GM23338 (cell line): Measurements from ENCODE around the gene MEGF11. TPM values are rescaled to one million over a fixed set of nuclear protein-coding genes. Genes with fewer than 3 reads are reported as not detected.

Experiments used
- ATAC-seq: fragments of 200-7000 bp; cut with Tn5 transposase; 3 replicates; pipeline ENCODE4 v1.9.1; 2020
- DNase-seq: peaks from one replicate; pipeline ENCODE4 v3.0.0-alpha.2; 2015; ENCODE audit warnings: low spot score
- H2AFZ ChIP-seq: fragments of 200-600 bp; sonication (generic); 2 replicates; pipeline ENCODE4 v1.8.0; 2016; ENCODE audit warnings: antibody characterized with exemption, mild to moderate bottlenecking, moderate library complexity
- H3F3A ChIP-seq: fragments of 200-600 bp; sonication (generic); replicated peaks from 2 replicates; pipeline ENCODE4 v1.8.0; 2017; ENCODE audit warnings: antibody characterized with exemption, mixed run types, low read depth
- H3K27ac ChIP-seq: fragments of 200-600 bp; sonication (generic); 2 replicates; pipeline ENCODE4 v1.6.1; 2016; ENCODE audit warnings: low read depth
- H3K27me3 ChIP-seq: fragments of 200-600 bp; sonication (generic); 2 replicates; pipeline ENCODE4 v1.8.0; 2016; ENCODE audit warnings: mild to moderate bottlenecking, mixed run types, moderate library complexity; ENCODE audit not compliant: insufficient read depth
- H3K36me3 ChIP-seq: fragments of 200-600 bp; sonication (generic); 2 replicates; pipeline ENCODE4 v1.8.0; 2016; ENCODE audit warnings: mild to moderate bottlenecking; ENCODE audit not compliant: insufficient read depth
- H3K4me1 ChIP-seq: fragments of 200-600 bp; sonication (generic); 2 replicates; pipeline ENCODE4 v1.8.0; 2016; ENCODE audit warnings: mild to moderate bottlenecking, moderate library complexity; ENCODE audit not compliant: insufficient read depth
- H3K4me2 ChIP-seq: fragments of 200-600 bp; sonication (generic); 2 replicates; pipeline ENCODE4 v1.7.1; 2017; ENCODE audit warnings: mixed run types
- H3K4me3 ChIP-seq: fragments of 200-600 bp; sonication (generic); 2 replicates; pipeline ENCODE4 v1.6.1; 2016; ENCODE audit warnings: mixed run types
- H3K79me2 ChIP-seq: fragments of 200-600 bp; sonication (generic); replicated peaks from 2 replicates; pipeline ENCODE4 v1.8.0; 2017; ENCODE audit warnings: mild to moderate bottlenecking; ENCODE audit not compliant: insufficient read depth
- H3K9me2 ChIP-seq: fragments of 200-600 bp; sonication (generic); 2 replicates; pipeline ENCODE4 v1.8.0; 2017; ENCODE audit not compliant: insufficient read depth
- H4K20me1 ChIP-seq: fragments of 200-600 bp; sonication (generic); replicated peaks from 2 replicates; pipeline ENCODE4 v1.8.0; 2017; ENCODE audit warnings: mild to moderate bottlenecking; ENCODE audit not compliant: insufficient read depth
- H3K27ac Mint-ChIP-seq: 2 replicates; pipeline ENCODE4 v1.8.0; 2020; ENCODE audit warnings: inconsistent platforms, mild to moderate bottlenecking, moderate library complexity, mixed read lengths
- H3K27me3 Mint-ChIP-seq: 3 replicates; pipeline ENCODE4 v1.8.0; 2022; ENCODE audit warnings: low read depth, mild to moderate bottlenecking, moderate library complexity, mixed read lengths, inconsistent platforms; ENCODE audit not compliant: insufficient read depth, poor library complexity
- H3K36me3 Mint-ChIP-seq: 3 replicates; pipeline ENCODE4 v1.8.0; 2021; ENCODE audit warnings: low read depth, mild to moderate bottlenecking, inconsistent platforms, moderate library complexity, mixed read lengths
- H3K4me1 Mint-ChIP-seq: 3 replicates; pipeline ENCODE4 v1.8.0; 2020; ENCODE audit warnings: mild to moderate bottlenecking, inconsistent platforms, mixed read lengths
- H3K4me3 Mint-ChIP-seq: 3 replicates; pipeline ENCODE4 v1.8.0; 2021; ENCODE audit warnings: moderate library complexity, mild to moderate bottlenecking, inconsistent platforms, mixed read lengths
- H3K9me3 Mint-ChIP-seq: 3 replicates; pipeline ENCODE4 v1.8.0; 2020; ENCODE audit warnings: moderate library complexity, mild to moderate bottlenecking, inconsistent platforms, mixed read lengths
- CREB1 ChIP-seq: fragments of 250-450 bp; sonication (Bioruptor Pico); IDR thresholded peaks from 2 replicates; pipeline ENCODE4 v1.5.0; 2020; ENCODE audit warnings: low read depth, mild to moderate bottlenecking, moderate library complexity
- CTCF ChIP-seq, 2 experiments: fragments of 200-600 bp in 1 of 2; sonication (generic) in 1 of 2; conservative IDR thresholded peaks; 2 replicates each; pipeline versions ENCODE4 v1.5.1 to v1.6.1; 2016 to 2017; ENCODE audit warnings: antibody characterized with exemption in 2 of 2, low read depth in 2 of 2, mild to moderate bottlenecking in 2 of 2, moderate library complexity in 1 of 2
- EZH2 ChIP-seq: fragments of 200-600 bp; sonication (generic); IDR thresholded peaks from one replicate; pipeline ENCODE4 v1.8.0; 2017; ENCODE audit warnings: antibody characterized with exemption, mild to moderate bottlenecking, low read depth; ENCODE audit not compliant: unreplicated experiment
- EZH2phosphoT487 ChIP-seq: fragments of 200-600 bp; sonication (generic); IDR thresholded peaks from one replicate; pipeline ENCODE4 v1.8.1; 2018; ENCODE audit warnings: antibody characterized with exemption; ENCODE audit not compliant: unreplicated experiment
- JUNB ChIP-seq: IDR thresholded peaks from one replicate; pipeline ENCODE4 v1.6.1; 2016; ENCODE audit warnings: antibody characterized with exemption; ENCODE audit not compliant: unreplicated experiment
- NANOG ChIP-seq: IDR thresholded peaks from 2 replicates; pipeline ENCODE4 v1.6.1; 2016; ENCODE audit warnings: antibody characterized with exemption, borderline replicate concordance
- POLR2AphosphoS5 ChIP-seq: IDR thresholded peaks from 2 replicates; pipeline ENCODE4 v1.6.1; 2016; ENCODE audit warnings: antibody characterized with exemption, low read depth
- STAT1 ChIP-seq: IDR thresholded peaks from one replicate; pipeline ENCODE4 v1.6.1; 2016; ENCODE audit warnings: antibody characterized with exemption; ENCODE audit not compliant: unreplicated experiment
- ZNF114 ChIP-seq: fragments of 250-450 bp; sonication (Bioruptor Pico); IDR thresholded peaks from 2 replicates; pipeline ENCODE4 v1.5.0; 2020; ENCODE audit warnings: mild to moderate bottlenecking, moderate library complexity
- ZNF331 ChIP-seq: fragments of 250-450 bp; sonication (Bioruptor Pico); IDR thresholded peaks from 2 replicates; pipeline ENCODE4 v1.5.0; 2020; ENCODE audit warnings: low read depth, mild to moderate bottlenecking, moderate library complexity
- ZNF462 ChIP-seq: fragments of 250-450 bp; sonication (Bioruptor Pico); IDR thresholded peaks from 2 replicates; pipeline ENCODE4 v1.5.0; 2020; ENCODE audit warnings: mild to moderate bottlenecking, moderate library complexity
- polyA plus RNA-seq: library from polyadenylated mRNA; unstranded; fragments of >200 nt; fragmentation: Nextera tagmentation; extraction: Ambion mirVana; gene quantifications from 2 replicates; pipeline ENCODE4 v1.2.1, GENCODE V29; 2016
- total RNA-seq: library from RNA; depleted of rRNA; stranded (reverse); fragments of >200 nt; shearing (Covaris generic); gene quantifications from 2 replicates; pipeline ENCODE4 v1.2.3, GENCODE V29; 2014
- TF ChIP-seq, protein P1 (sequence below): IDR thresholded peaks from 2 replicates; pipeline ENCODE4 v1.6.1; 2016; ENCODE audit warnings: antibody characterized with exemption

MEGF11 gene
- total and polyA plus RNA-seq, 2 experiments from 2014 or later = 1.3 to 1.9 TPM

GRCh38 chr15:65936282-65936681 is 317.3 kb downstream of the MEGF11 start (continued):
- TF ChIP-seq EZH2 (no peak), CTCF (conservative IDR thresholded peaks at IDR 0.05; ENCODE audit: low read depth in 2 of 2) (no peak)
- TF ChIP-seq, protein P1, sequence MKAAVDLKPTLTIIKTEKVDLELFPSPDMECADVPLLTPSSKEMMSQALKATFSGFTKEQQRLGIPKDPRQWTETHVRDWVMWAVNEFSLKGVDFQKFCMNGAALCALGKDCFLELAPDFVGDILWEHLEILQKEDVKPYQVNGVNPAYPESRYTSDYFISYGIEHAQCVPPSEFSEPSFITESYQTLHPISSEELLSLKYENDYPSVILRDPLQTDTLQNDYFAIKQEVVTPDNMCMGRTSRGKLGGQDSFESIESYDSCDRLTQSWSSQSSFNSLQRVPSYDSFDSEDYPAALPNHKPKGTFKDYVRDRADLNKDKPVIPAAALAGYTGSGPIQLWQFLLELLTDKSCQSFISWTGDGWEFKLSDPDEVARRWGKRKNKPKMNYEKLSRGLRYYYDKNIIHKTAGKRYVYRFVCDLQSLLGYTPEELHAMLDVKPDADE = no peak

GRCh38 chr15:65935391-65935790 is 318.2 kb downstream of the MEGF11 start:
- no peak for ATAC-seq
- Histone ChIP-seq H3K4me1 (no peaks in the 10 kb centered on the region), H3K4me2 (no peak overlapping the region), H3K79me2 (no peaks in the 10 kb centered on the region), H3F3A (no peaks in the 10 kb centered on the region), H3K9me2 (no peaks in the 10 kb centered on the region), H2AFZ (no peak overlapping the region), H3K4me3 (no peak overlapping the region), H3K36me3 (no peaks in the 10 kb centered on the region), H3K27me3 (no peaks in the 10 kb centered on the region), H3K27ac (no peak overlapping the region), H4K20me1 (no peaks in the 10 kb centered on the region)
- Mint-ChIP-seq H3K4me1 (peaks cover 6% of the 10 kb centered on the region; the same call in 2 of the 3 replicates), H3K36me3 (no peaks in the 10 kb centered on the region), H3K4me3 (no peak overlapping the region), H3K9me3 (no peaks in the 10 kb centered on the region), H3K27me3 (peaks cover 8% of the 10 kb centered on the region), H3K27ac (no peak overlapping the region)
- DNase-seq = no peak
- no peak for TF ChIP-seq NANOG
- no peak for TF ChIP-seq ZNF114
- no peak for TF ChIP-seq CREB1 (CRISPR knock-in tag)
- no peak for TF ChIP-seq POLR2AphosphoS5
- TF ChIP-seq JUNB = no peak
- no peak for TF ChIP-seq ZNF462 (CRISPR knock-in tag)
- no peak for TF ChIP-seq ZNF331
- TF ChIP-seq, protein P1 = no peak
- no peak for TF ChIP-seq STAT1
- TF ChIP-seq EZH2phosphoT487 = no peak
- TF ChIP-seq CTCF (conservative IDR thresholded peaks at IDR 0.05; ENCODE audit: low read depth in 2 of 2) = no peak
